ENCODE data around the gene HECW1. TPM values are rescaled to one million over a fixed set of nuclear protein-coding genes. Genes with fewer than 3 reads are reported as not detected.
A peak's percentile ranks its signal among the peaks of the same experiment; 100 is the strongest.
"Not testable (repeated sequence)": the region's sequence is repeated elsewhere in the genome, so short reads cannot be mapped to it uniquely, and the experiment has no call there.

HECW1 gene
- polyA plus RNA-seq, 1 donor from 2014 or later: not detected

DNA sequence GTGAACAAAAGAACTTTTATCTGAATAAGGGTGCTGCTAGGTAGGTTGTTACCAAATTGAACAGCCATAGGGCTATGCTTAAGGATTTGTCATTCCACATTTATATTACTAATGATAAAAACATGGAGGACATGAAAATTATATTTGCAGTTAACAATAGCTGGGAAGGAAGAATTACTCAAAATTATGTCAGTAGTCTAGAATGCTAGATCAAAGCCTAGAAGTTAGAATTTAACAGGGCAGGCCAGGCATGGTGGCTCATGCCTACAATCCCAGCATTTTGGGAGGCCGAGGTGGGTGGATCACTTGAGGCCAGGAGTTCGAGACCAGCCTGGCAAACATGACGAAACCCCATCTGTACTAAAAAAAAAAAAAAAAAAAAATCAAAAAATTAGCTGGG lies 479.9 kb downstream of the HECW1 start:
- Mint-ChIP-seq H3K4me1 (peaks cover 62 to 72% (median 68%) of the 10 kb centered on the region in 3 donors), H3K9me3 (no peaks in the 10 kb centered on the region), H3K36me3 (peaks cover 2% of the 10 kb centered on the region), H3K27ac (peak overlapping the region; percentile 1 to 74 (median 5)), H3K4me3 (peak overlapping the region in 2 of 4 donors; percentile 19 to 83), H3K27me3 (no peaks in the 10 kb centered on the region)

DNA sequence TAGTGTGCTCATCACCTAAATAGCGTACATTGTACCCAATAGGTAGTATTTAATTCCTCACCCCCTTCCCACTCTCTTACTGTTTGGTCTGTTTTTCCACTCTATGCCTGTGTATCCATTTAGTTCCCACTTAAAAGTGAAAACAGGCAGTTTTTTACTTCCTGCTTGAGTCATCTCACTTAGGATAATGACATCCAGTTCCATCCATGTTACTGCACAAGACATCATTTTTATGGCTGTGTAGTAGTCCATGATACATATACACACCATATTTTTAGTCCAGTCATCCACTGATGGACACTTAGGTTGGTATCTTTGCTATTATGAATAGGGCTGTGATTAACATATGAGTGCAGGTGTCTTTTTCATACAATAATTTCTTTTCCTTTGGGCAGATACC lies 480.6 kb downstream of the HECW1 start:
- peak overlapping the region; percentile 2 to 89 (median 26) for H3K4me3 Mint-ChIP-seq
- peak overlapping the region; percentile 26 to 86 (median 51) for H3K27ac Mint-ChIP-seq
- no peaks in the 10 kb centered on the region for H3K27me3 Mint-ChIP-seq
- peaks cover 62 to 71% (median 67%) of the 10 kb centered on the region in 3 donors for H3K4me1 Mint-ChIP-seq
- no peaks in the 10 kb centered on the region for H3K9me3 Mint-ChIP-seq
- H3K36me3 Mint-ChIP-seq: peaks cover 2% of the 10 kb centered on the region

DNA sequence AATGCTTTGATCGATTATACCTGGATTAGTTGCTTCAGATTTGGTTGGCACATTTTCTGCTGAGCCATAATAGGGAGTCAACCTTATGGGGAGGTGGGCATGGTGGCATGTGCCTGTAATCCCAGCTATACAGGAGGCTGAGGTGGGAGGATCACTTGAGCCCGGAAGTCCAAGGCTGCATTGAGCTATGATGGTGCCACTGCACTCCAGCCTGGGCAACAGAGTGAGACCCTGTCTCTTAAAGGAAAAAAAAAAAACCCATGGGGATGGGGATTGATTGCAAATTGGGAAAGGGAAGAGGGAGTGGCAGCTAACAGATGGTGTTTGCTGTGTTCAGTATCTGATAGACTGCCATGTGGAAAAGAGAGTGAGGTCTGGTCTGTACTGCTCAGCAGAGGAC lies 481.6 kb downstream of the HECW1 start:
- Mint-ChIP-seq H3K36me3 (peaks cover 4% of the 10 kb centered on the region), H3K9me3 (no peaks in the 10 kb centered on the region), H3K27me3 (no peaks in the 10 kb centered on the region), H3K4me3 (peak overlapping the region in 3 of 4 donors; percentile 62 to 92 (median 89)), H3K27ac (peak overlapping the region; percentile 51 to 86 (median 65)), H3K4me1 (peaks cover 54 to 62% (median 59%) of the 10 kb centered on the region in 3 donors)

DNA sequence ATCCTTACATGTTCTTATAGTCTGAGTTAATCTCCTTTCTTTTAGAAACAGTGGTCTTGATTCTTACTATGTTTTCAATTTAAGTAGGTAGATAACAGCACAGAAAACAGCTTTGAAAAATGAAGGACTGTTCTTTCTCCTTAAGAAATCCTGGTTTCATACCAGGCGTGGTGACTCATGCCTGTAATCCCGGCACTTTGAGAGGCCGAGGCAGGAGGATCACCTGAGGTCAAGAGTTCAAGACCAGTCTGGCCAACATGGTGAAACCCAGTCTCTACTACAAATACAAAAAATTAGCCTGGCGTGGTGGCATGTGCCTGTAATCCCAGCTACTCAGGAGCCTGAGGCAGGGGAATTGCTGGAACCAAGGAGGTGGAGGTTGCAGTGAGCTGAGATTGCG lies 484.0 kb downstream of the HECW1 start:
- H3K9me3 Mint-ChIP-seq, H3K36me3 Mint-ChIP-seq, H3K4me3 Mint-ChIP-seq: not testable (repeated sequence)

DNA sequence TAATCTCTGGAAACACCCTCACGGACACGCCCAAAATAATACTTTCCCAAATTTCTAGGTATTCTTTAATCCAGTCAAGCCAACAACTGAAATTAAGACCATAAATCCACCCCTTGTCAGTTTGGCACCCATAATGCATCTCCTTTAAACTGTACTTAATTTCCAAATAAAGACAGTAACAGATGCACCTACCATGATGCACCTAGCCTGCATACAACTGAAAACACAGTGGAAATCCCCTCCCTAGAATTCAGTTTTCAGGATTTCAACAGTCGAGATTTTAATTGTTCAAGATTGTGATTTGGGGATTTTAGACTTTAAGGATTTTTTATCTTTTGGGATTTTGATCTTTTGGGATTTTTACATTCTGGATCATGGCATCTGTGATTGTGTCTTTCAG lies 487.6 kb downstream of the HECW1 start:
- Mint-ChIP-seq H3K4me1 (peaks cover 23 to 35% (median 34%) of the 10 kb centered on the region in 3 donors), H3K4me3 (no peak overlapping the region), H3K27ac (peak overlapping the region in 1 of 3 donors; percentile 29), H3K27me3 (no peaks in the 10 kb centered on the region), H3K9me3 (no peaks in the 10 kb centered on the region), H3K36me3 (peaks cover 4% of the 10 kb centered on the region)

More for the DNA sequence above, 484.0 kb downstream of the HECW1 start:
- H3K4me1 Mint-ChIP-seq: peaks cover 44 to 56% (median 55%) of the 10 kb centered on the region in 3 donors
- not testable (repeated sequence) for H3K27ac Mint-ChIP-seq, H3K27me3 Mint-ChIP-seq

DNA sequence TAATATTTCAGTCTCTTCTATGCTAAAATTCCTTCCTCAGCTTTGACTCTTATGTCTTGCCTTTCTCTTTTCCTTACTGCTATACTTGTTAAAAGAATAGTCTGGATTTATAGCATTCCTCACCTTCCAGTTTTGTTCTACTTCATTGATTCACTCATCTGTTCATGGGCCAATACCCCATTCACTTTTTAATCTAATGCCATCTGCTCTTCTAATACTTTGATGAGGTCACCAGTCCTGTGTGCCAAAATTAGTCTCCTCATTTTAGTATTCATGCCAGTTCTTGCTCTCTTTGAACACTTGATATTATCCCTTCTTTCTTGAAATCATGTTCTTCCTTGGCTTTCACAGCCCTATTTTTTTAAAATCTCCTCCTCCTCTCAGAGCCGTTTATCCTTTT lies 489.8 kb downstream of the HECW1 start:
- no peak overlapping the region for H3K27ac Mint-ChIP-seq
- no peak overlapping the region for H3K4me3 Mint-ChIP-seq
- H3K36me3 Mint-ChIP-seq: peaks cover 8% of the 10 kb centered on the region
- H3K9me3 Mint-ChIP-seq: no peaks in the 10 kb centered on the region
- no peaks in the 10 kb centered on the region for H3K27me3 Mint-ChIP-seq
- peaks cover 30 to 37% (median 36%) of the 10 kb centered on the region in 3 donors for H3K4me1 Mint-ChIP-seq

DNA sequence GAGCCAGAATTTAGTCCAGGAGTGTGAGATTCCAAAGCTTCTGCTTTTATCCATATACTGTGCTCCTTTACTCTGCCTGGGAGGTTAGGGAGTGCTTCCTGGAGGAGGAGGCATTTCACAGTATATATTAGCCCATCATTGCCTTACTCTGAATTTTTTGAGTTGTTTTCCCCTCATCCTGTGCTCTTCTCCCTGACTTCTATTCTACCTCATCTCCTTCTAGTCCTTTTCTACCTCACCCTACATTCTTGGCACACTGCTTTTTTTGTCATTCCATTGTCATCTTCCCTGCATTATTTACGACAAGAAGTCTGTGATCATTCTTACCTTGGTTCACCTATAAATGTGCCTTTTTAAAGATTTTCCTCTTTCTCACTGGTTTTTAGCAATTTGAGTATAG lies 491.8 kb downstream of the HECW1 start:
- Mint-ChIP-seq H3K9me3 (no peaks in the 10 kb centered on the region), H3K27ac (peak overlapping the region in 2 of 3 donors; percentile 18 to 47), H3K36me3 (peaks cover 12% of the 10 kb centered on the region), H3K27me3 (no peaks in the 10 kb centered on the region), H3K4me1 (peaks cover 35 to 42% (median 41%) of the 10 kb centered on the region in 3 donors), H3K4me3 (peak overlapping the region in 2 of 4 donors; percentile 42 to 43)

DNA sequence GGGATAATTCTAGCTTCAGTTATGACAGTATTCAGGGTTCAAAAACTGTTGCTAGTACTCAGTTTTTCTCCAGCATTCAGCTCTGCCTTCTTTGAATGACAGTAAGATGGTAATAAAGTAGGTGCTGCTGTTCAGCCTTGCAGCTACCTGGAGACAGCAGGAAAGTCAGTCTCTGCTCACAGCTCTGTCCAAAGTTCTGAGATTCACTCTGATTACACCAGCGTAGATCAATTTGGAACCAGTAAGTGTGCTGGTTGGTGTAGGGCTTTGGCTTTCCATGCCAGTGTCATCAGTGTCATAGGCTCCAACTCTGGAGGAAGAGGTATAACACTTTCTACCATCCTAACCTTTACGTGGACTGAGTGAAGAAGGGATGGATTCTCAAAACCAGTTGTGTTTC lies 496.6 kb downstream of the HECW1 start:
- Mint-ChIP-seq H3K9me3 (no peaks in the 10 kb centered on the region), H3K36me3 (peaks cover 12% of the 10 kb centered on the region), H3K27ac (peak overlapping the region in 2 of 3 donors; percentile 11 to 71), H3K4me3 (peak overlapping the region in 1 of 4 donors; percentile 25), H3K4me1 (peaks cover 50 to 61% (median 55%) of the 10 kb centered on the region in 3 donors), H3K27me3 (no peaks in the 10 kb centered on the region)

DNA sequence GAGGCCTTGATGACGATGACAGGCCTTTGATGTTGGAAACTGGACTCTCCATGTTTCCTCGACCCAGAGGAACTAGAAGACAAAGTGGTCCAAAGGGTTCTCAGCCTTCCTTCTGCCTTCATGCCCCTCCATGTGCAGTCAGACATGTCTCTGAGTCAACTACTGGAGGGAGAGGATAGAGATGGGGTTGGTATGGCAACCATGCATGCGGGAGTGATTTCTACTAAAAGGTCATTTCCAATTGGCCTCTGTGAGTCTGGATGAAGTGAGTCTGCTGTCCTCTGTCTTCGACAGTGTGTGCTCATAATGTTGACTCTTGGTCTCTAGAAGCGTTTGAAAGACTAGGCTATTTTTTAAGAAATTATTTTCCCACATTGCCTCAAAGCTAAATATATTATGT lies 499.7 kb downstream of the HECW1 start:
- peaks cover 9% of the 10 kb centered on the region for H3K36me3 Mint-ChIP-seq
- H3K27ac Mint-ChIP-seq: peak overlapping the region; percentile 19 to 74 (median 54)

DNA sequence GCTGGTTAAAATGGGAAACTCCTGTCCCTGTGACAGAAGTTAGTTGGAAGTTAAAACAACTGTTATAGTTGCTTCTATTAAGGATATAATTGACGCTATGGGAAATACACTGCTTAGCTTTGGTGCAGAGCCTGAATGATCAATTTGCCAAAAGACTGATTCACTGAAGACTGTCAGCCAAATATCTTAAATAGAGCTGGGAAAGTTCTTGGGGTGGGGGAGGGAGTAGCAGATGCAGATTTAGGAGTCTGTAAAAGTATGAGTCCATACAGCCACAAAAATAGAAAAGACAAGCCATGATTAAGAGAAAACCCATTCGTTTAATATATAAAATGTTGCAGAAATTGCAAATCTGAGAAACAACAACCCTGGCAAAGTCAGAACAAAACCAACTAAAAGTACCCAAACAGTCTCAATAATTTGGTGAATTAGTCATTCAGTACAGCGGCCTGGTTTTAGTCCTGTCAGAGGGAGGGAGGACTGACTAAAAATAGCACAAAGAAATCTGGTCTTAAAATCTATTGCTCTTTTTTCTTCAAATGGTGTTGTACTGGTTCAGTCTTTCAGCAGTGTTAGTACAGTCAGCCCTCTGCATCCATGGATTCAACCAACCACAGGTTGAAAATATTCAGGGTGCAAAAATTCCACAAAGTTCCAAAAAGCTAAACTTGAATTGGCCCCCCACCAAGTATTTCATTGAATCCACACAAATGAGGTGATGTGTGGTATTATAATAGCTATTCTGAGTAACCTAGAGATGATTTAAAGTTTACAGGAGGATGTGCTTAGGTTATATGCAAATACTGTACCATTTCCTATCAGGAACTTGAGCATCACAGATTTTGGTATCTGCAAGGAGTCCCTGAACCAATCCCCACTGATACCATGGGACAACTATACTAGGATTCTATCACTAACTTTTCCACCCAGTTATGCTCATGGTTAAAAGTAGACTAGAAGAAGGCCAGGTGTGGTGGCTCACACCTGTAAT lies 500.4 kb downstream of the HECW1 start:
- Mint-ChIP-seq H3K36me3 (peaks cover 9% of the 10 kb centered on the region), H3K27ac (peak overlapping the region; percentile 9 to 76 (median 54)), H3K4me3 (peak overlapping the region in 2 of 4 donors; percentile 44 to 64), H3K9me3 (no peaks in the 10 kb centered on the region), H3K4me1 (peaks cover 40 to 49% (median 44%) of the 10 kb centered on the region in 3 donors), H3K27me3 (no peaks in the 10 kb centered on the region)

More for the DNA sequence above, 499.7 kb downstream of the HECW1 start:
- Mint-ChIP-seq H3K27me3 (no peaks in the 10 kb centered on the region), H3K4me1 (peaks cover 40 to 49% (median 44%) of the 10 kb centered on the region in 3 donors), H3K9me3 (no peaks in the 10 kb centered on the region), H3K4me3 (peak overlapping the region in 2 of 4 donors; percentile 12 to 58)

Other genes with a start within 250 kb of the HECW1 start
- gene C7orf25, start 200.6 kb upstream of the HECW1 start, polyA plus RNA-seq: 3.1 TPM
- gene PSMA2, start 180.5 kb upstream of the HECW1 start, polyA plus RNA-seq: 168 TPM
- 44.2 TPM for gene MRPL32, start 180.3 kb upstream of the HECW1 start, polyA plus RNA-seq